OCI-LY1 (cell line): ENCODE results near the gene ZIC2.

Experiments
- H2AFZ ChIP-seq: fragments of 200-600 bp; sonication (generic), shearing (Covaris generic); 2 replicates; pipeline ENCODE4 v1.6.0; 2014; ENCODE audit warnings: antibody characterized with exemption, mild to moderate bottlenecking, low read length
- H3F3A ChIP-seq: fragments of 200-600 bp; sonication (generic), shearing (Covaris generic); 2 replicates; pipeline ENCODE4 v1.6.0; 2014; ENCODE audit warnings: mild to moderate bottlenecking, antibody characterized with exemption, low read length, moderate library complexity; ENCODE audit not compliant: insufficient read depth
- H3K27ac ChIP-seq: fragments of 200-600 bp; sonication (generic); 2 replicates; pipeline ENCODE4 v1.5.1; 2014; ENCODE audit warnings: low read length, mixed run types, mild to moderate bottlenecking, low read depth; ENCODE audit not compliant: poor library complexity, severe bottlenecking
- H3K27me3 ChIP-seq: fragments of 200-600 bp; sonication (generic); 2 replicates; pipeline ENCODE4 v1.6.0; 2014; ENCODE audit warnings: antibody characterized with exemption, mild to moderate bottlenecking, low read length, moderate library complexity; ENCODE audit not compliant: insufficient read depth
- H3K36me3 ChIP-seq: fragments of 200-600 bp; sonication (generic); 2 replicates; pipeline ENCODE4 v1.6.1; 2014; ENCODE audit warnings: mild to moderate bottlenecking, antibody characterized with exemption, low read length, moderate library complexity, mixed read lengths; ENCODE audit not compliant: insufficient read depth
- H3K4me1 ChIP-seq: fragments of 200-600 bp; sonication (generic); 2 replicates; pipeline ENCODE4 v1.5.1; 2014; ENCODE audit warnings: mild to moderate bottlenecking, low read length, moderate library complexity; ENCODE audit not compliant: insufficient read depth, severe bottlenecking
- H3K4me2 ChIP-seq: fragments of 200-600 bp; sonication (generic), shearing (Covaris generic); 2 replicates; pipeline ENCODE4 v1.6.1; 2014; ENCODE audit warnings: low read length
- H3K4me3 ChIP-seq: fragments of 200-600 bp; sonication (generic); 2 replicates; pipeline ENCODE4 v1.5.1; 2014; ENCODE audit warnings: low read length, low read depth, mild to moderate bottlenecking, mixed read lengths; ENCODE audit not compliant: poor library complexity, severe bottlenecking
- H3K79me2 ChIP-seq: fragments of 200-600 bp; shearing (Covaris generic); 2 replicates; pipeline ENCODE4 v1.6.1; 2016; ENCODE audit warnings: mixed run types, low read length, mixed read lengths; ENCODE audit not compliant: insufficient read depth
- H3K9ac ChIP-seq: fragments of 200-600 bp; sonication (generic), shearing (Covaris generic); 2 replicates; pipeline ENCODE4 v1.6.1; 2014; ENCODE audit warnings: mild to moderate bottlenecking, low read length, mixed read lengths
- H3K9me2 ChIP-seq: fragments of 200-600 bp; sonication (generic), shearing (Covaris generic); 2 replicates; pipeline ENCODE4 v1.6.1; 2014; ENCODE audit warnings: low read depth, mild to moderate bottlenecking, low read length, mixed read lengths
- H3K9me3 ChIP-seq: fragments of 200-600 bp; shearing (Covaris generic); 2 replicates; pipeline ENCODE4 v1.6.1; 2014; ENCODE audit warnings: low read length, mixed read lengths
- H4K20me1 ChIP-seq: fragments of 200-600 bp; sonication (generic), shearing (Covaris generic); 2 replicates; pipeline ENCODE4 v1.6.0; 2016; ENCODE audit warnings: mild to moderate bottlenecking, low read length; ENCODE audit not compliant: insufficient read depth
- CTCF ChIP-seq: fragments of 200-600 bp; sonication (generic), shearing (Covaris generic); IDR thresholded peaks from 2 replicates; pipeline ENCODE4 v1.5.1; 2017; ENCODE audit warnings: mild to moderate bottlenecking, antibody characterized with exemption, low read length, moderate library complexity, mixed read lengths
- EZH2 ChIP-seq: fragments of 200-600 bp; sonication (generic), shearing (Covaris generic); IDR thresholded peaks from 2 replicates; pipeline ENCODE4 v1.8.0; 2017; ENCODE audit warnings: borderline replicate concordance, mixed run types, mild to moderate bottlenecking, antibody characterized with exemption, low read length, moderate library complexity, mixed read lengths

The ZIC2 gene

DNA sequence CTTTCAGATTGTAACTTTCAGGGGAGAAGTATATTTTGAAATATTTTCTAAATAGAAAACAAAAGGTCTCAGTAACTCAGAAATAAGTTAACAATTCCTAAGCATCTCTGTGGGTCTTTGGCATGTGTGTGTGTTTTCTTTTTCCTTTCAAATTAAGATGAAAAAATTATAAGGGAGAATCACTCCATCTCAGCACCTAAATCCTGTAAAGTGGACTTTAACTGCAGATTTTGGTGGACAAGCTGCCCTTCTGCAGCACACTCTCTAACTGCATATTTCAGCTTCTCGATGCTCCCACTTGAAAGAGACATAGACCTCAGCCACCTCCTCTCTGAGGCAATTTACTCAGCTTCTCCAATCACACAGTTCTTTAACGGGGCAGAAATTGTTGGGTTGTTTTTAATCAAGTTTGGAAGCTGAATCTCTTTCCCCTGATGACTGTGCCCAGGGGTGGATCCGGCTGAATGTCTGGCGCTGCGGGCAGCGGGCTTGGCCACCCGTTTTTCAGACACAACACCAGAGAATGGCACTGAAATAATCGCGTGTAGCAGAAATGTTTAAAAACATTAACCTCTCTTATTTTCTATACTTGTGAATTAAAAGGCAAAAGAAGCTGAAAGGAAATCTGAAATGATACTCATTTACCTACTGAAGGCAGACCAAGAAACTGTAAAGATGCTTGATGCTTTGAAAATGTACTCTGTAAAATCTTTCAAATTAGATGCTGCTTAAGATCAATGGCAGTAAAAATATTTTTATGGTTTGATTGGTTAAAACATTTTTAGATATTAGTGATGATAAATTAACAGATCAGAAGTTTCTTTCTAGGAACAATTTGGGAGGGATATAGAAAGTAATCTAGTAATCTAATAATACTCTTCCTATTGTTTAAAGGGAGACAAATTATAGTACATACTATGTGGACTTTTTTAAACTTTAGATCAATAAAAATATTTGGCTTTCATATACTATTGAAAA lies 12.4 kb downstream of the ZIC2 start:
- TF ChIP-seq EZH2, result no peak
- no peak overlapping the region for H2AFZ ChIP-seq
- no peak overlapping the region for H3K9ac ChIP-seq
- no peaks in the 10 kb centered on the region for H3K9me3 ChIP-seq
- H3K9me2 ChIP-seq, result no peaks in the 10 kb centered on the region
- no peaks in the 10 kb centered on the region for H3F3A ChIP-seq
- H3K27ac ChIP-seq, result no peak overlapping the region
- peaks cover 12% of the 10 kb centered on the region; the same call in 1 of the 2 replicates for H3K27me3 ChIP-seq
- H4K20me1 ChIP-seq, result no peaks in the 10 kb centered on the region
- H3K36me3 ChIP-seq, result no peaks in the 10 kb centered on the region
- H3K4me3 ChIP-seq, result no peak overlapping the region
- no peaks in the 10 kb centered on the region for H3K79me2 ChIP-seq
- H3K4me2 ChIP-seq, result no peak overlapping the region
- H3K4me1 ChIP-seq, result no peaks in the 10 kb centered on the region

DNA sequence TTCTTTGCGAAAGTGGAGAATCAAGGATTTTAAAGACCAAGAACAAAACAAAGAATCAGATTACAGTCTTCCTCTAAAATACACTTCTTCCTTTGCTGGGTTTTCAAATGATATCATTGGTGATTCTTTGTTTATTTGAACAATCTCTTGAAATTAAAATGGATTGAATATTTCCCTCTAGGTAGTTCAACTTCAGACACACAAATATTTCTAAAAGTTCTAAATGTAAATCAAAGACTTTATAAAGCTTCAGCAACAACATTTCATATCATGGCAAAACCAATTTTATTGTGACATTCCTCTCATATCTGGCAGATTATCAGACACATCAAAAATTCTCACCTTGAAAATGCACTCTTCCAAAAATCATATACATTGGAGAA lies 13.0 kb downstream of the ZIC2 start:
- Histone ChIP-seq H3K4me2 (no peak overlapping the region), H4K20me1 (no peaks in the 10 kb centered on the region), H2AFZ (no peak overlapping the region), H3K27me3 (peaks cover 11% of the 10 kb centered on the region; the same call in 1 of the 2 replicates), H3K9me2 (no peaks in the 10 kb centered on the region), H3F3A (no peaks in the 10 kb centered on the region), H3K27ac (no peak overlapping the region), H3K4me3 (no peak overlapping the region), H3K4me1 (no peaks in the 10 kb centered on the region), H3K79me2 (no peaks in the 10 kb centered on the region), H3K36me3 (no peaks in the 10 kb centered on the region), H3K9me3 (no peaks in the 10 kb centered on the region), H3K9ac (no peak overlapping the region)
- TF ChIP-seq EZH2, result no peak
- TF ChIP-seq CTCF, result no peak

GRCh38 chr13:99995104-99995588 lies 13.6 kb downstream of the ZIC2 start:
- TF ChIP-seq CTCF, result no peak
- TF ChIP-seq EZH2, result no peak
- Histone ChIP-seq H3K4me1 (no peaks in the 10 kb centered on the region), H3K4me2 (no peak overlapping the region), H3K9ac (no peak overlapping the region), H3K27ac (no peak overlapping the region), H3F3A (no peaks in the 10 kb centered on the region), H4K20me1 (no peaks in the 10 kb centered on the region), H2AFZ (no peak overlapping the region), H3K4me3 (no peak overlapping the region), H3K9me2 (no peaks in the 10 kb centered on the region), H3K79me2 (no peaks in the 10 kb centered on the region), H3K27me3 (peaks cover 6% of the 10 kb centered on the region; the same call in 1 of the 2 replicates), H3K9me3 (no peaks in the 10 kb centered on the region), H3K36me3 (no peaks in the 10 kb centered on the region)
